Heart right ventricle (tissue), 16 donors: ENCODE results near the gene GPC3. TPM values are rescaled to one million over a fixed set of nuclear protein-coding genes. Genes with fewer than 3 reads are reported as not detected.
"Not testable (repeated sequence)": the region's sequence is repeated elsewhere in the genome, so short reads cannot be mapped to it uniquely, and the experiment has no call there.

Experiments
- ATAC-seq, 8 donors: fragments of 200-7000 bp; cut with Tn5 transposase; one replicate each; pipeline ENCODE4 v1.9.1; 2020; ENCODE audit warnings: mild to moderate bottlenecking in 8 of 8, moderate library complexity in 8 of 8, moderate number of reproducible peaks in 1 of 8
- DNase-seq, 2 donors: peaks; one replicate each; pipeline ENCODE4 v3.0.0-alpha.2; 2020
- H3K27ac ChIP-seq, 10 donors: fragments of 200-600 bp; sonication (generic) in 2 of 10; one replicate each; pipeline versions ENCODE4 v1.5.0 to v1.8.0; 2020 to 2022; ENCODE audit warnings: mild to moderate bottlenecking in 3 of 10
- H3K27me3 ChIP-seq, 7 donors: fragments of 200-600 bp; one replicate each; pipeline ENCODE4 v1.8.0; 2021 to 2022; ENCODE audit warnings: mild to moderate bottlenecking in 2 of 7
- H3K36me3 ChIP-seq, 9 donors: fragments of 200-600 bp; sonication (generic) in 1 of 9; one replicate each; pipeline versions ENCODE4 v1.5.0 to v1.8.0; 2020 to 2022; ENCODE audit warnings: mild to moderate bottlenecking in 2 of 9
- H3K4me1 ChIP-seq, 9 donors: fragments of 200-600 bp; sonication (generic) in 1 of 9; one replicate each; pipeline versions ENCODE4 v1.5.0 to v1.8.0; 2020 to 2022; ENCODE audit warnings: mild to moderate bottlenecking in 4 of 9
- H3K4me3 ChIP-seq, 10 donors: fragments of 200-600 bp; sonication (generic) in 2 of 10; one replicate each; pipeline versions ENCODE4 v1.5.0 to v1.8.0; 2020 to 2022; ENCODE audit warnings: mild to moderate bottlenecking in 7 of 10, moderate library complexity in 2 of 10
- H3K9me3 ChIP-seq, 11 donors: fragments of 200-600 bp in 10 of 11; sonication (generic) in 2 of 11; one replicate each; pipeline versions ENCODE4 v1.5.0 to v1.8.0; 2013 to 2022; ENCODE audit warnings: mild to moderate bottlenecking in 2 of 11, control low read depth in 1 of 11, moderate library complexity in 1 of 11
- CTCF ChIP-seq, 9 donors: fragments of 200-600 bp; sonication (generic) in 2 of 9; IDR thresholded peaks; one replicate each; pipeline versions ENCODE4 v1.5.0 to v1.8.0; 2021 to 2022; ENCODE audit warnings: antibody characterized with exemption in 9 of 9, mild to moderate bottlenecking in 5 of 9, moderate library complexity in 1 of 9
- WGBS, 2 donors: extraction: QIAGEN DNeasy Blood & Tissue Kit; methylation state at CpG; one replicate each; pipeline ENCODE4 v1.1.7; 2013; ENCODE audit warnings: inconsistent platforms in 1 of 2; 5-methylcytosine and 5-hydroxymethylcytosine counted together
- intact Hi-C, 10 donors: fragments of 100-400 bp; cut with DNase I; formaldehyde crosslinking; loops; one replicate each; pipeline versions ENCODE4 v1.11.1 to v1.14.2; 2022
- polyA plus RNA-seq, 2 donors: library from polyadenylated mRNA; stranded (reverse); fragments of 200-250 nt; gene quantifications; one replicate each; pipeline ENCODE4 v1.2.3, GENCODE V29; 2013
- total RNA-seq, 10 donors: library from RNA; stranded (reverse); fragmentation: NEBNext Ultra II Directional in 3 of 10; extraction: Animal tissue kit (Norgen Biotek cat#: 25700) in 3 of 10; gene quantifications; one replicate each; pipeline versions ENCODE4 v1.2.1 to v1.2.4, GENCODE V29; 2021 to 2023
- donor health status: Arrhythmogenic right ventricular cardiomyopathy.
- donor health status: ischemic (EF 13 %, LVEDD 7.1; RV severe dilation, severe dysfunction).
- donor health status: healthy with polysubstance abuse.
- donor health status: DM: no; HTN: yes; CAD: no.
- donor health status: DM: no; HTN: no; CAD: no.
- donor health status: ischemic (EF 25% LVEDD 6.9; RV normal size, moderate dysfunction).
- donor health status: ischemic (EF 25% LVEDD 5.7; RV mildly dilated, moderate dysfunction).
- donor health status: healthy.
- donor health status: DM: yes; HTN: yes; CAD: no.
- donor health status: Ischemic cardiomyopathy.
- donor health status: ischemic (EF 35%, LVEDD 5.7; RV mildly dilated, moderate dysfunction).
- donor health status: nonischemic (EF 11% LVEDD 7.7; RV severe dilation, severe dysfunction).
- donor health status: DM: yes; HTN: yes; CAD: no.
- donor health status: PGD.
- donor health status: ischemic (EF 29% LVEDD 5.4; RV normal size, mild dysfunction).
- donor health status: nonischemic (EF 23%, LVEDD 6.1; RV moderate dilation, normal function).

The GPC3 gene
- total and polyA plus RNA-seq, 12 donors: 0.66 to 5.6 (median 3.4) TPM

DNA sequence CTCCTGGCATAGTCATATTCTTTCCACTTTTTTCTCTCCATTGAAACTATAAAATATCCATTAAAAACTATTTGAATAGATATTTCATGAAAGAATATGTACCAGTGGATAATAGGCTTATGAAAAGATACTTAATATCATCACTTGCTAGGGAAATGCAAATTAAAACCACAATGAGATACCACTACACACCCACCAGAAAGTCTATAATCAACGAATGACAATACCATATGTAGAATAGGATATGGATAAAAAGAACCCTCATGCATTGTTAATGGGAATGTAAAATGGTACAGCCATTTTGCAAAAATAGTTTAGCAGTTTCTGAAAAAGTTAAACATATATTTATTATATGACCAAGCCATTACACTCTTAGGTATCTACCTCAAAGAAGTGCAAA lies 351.4 kb downstream of the GPC3 start:
- Histone ChIP-seq H3K27me3 (peaks cover 0 to 29% (median 0%) of the 10 kb centered on the region in 7 donors), H3K4me3 (no peak overlapping the region), H3K9me3 (no peaks in the 10 kb centered on the region), H3K36me3 (no peaks in the 10 kb centered on the region), H3K27ac (no peak overlapping the region), H3K4me1 (peaks cover 0 to 15% (median 0%) of the 10 kb centered on the region in 9 donors)
- no peak for TF ChIP-seq CTCF (IDR thresholded peaks at IDR 0.05)
- intact Hi-C loops: no loop called here
- DNase-seq (no peak), ATAC-seq (no peak)
- 90 to 92% methylated on average over 1 of the region's 1 CpG for WGBS, 2 donors

- Histone ChIP-seq H3K27ac (no peak overlapping the region), H3K36me3 (no peaks in the 10 kb centered on the region), H3K4me1 (peaks cover 0 to 15% (median 0%) of the 10 kb centered on the region in 9 donors), H3K9me3 (no peaks in the 10 kb centered on the region), H3K4me3 (no peak overlapping the region), H3K27me3 (peaks cover 0 to 29% (median 0%) of the 10 kb centered on the region in 7 donors)
- ATAC-seq (no peak), DNase-seq (no peak)
- no peak for TF ChIP-seq CTCF (IDR thresholded peaks at IDR 0.05)
- intact Hi-C loops: no loop called here
Measured at GRCh38 chrX:133633162-133633561, 352.2 kb downstream of the GPC3 start.

GRCh38 chrX:133630362-133630761 lies 355.0 kb downstream of the GPC3 start:
- Histone ChIP-seq H3K9me3 (no peaks in the 10 kb centered on the region), H3K36me3 (no peaks in the 10 kb centered on the region), H3K27ac (peak overlapping the region in 5 of 10 donors; percentile 12 to 59 (median 22)), H3K27me3 (peaks cover 0 to 29% (median 0%) of the 10 kb centered on the region in 7 donors), H3K4me1 (peaks cover 0 to 15% (median 0%) of the 10 kb centered on the region in 9 donors), H3K4me3 (no peak overlapping the region)
- WGBS, 2 donors: 15 to 19% methylated on average over 4 of the region's 4 CpGs
- DNase-seq (no peak), ATAC-seq (peak in 5 of 8 donors; percentile 28 to 81 (median 42))
- intact Hi-C loops: no loop called here
- no peak for TF ChIP-seq CTCF (IDR thresholded peaks at IDR 0.05)

DNA sequence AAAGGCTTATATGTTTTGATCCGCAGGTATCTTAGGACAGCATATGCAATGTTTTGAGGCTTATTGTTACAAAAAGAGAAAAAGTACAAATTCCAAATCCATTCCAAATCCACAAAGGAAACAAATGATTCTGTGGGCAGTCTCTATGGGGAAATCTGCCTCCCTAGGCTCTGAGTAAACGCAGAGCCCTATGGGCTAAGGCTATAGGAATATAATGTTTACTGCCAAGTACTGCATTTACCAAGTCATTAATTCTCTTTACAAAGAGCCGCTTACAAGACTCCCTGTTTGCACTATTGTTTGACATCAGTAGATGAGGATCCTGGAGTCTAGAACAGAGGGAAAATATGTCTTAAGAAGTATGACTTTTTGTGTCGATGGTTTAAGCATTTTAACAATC lies 357.7 kb downstream of the GPC3 start:
- ATAC-seq: no peak
- intact Hi-C loops: no loop called here
- no peak overlapping the region for H3K4me3 ChIP-seq

GRCh38 chrX:133621384-133621783 lies 364.0 kb downstream of the GPC3 start:
- H3K27ac ChIP-seq, intact Hi-C loops, ATAC-seq, H3K36me3 ChIP-seq, H3K4me1 ChIP-seq, DNase-seq, H3K4me3 ChIP-seq, H3K27me3 ChIP-seq: not testable (repeated sequence)
- 91 to 96% methylated on average over 9 to 10 of the region's 10 CpGs for WGBS, 2 donors
- peaks cover 0 to 14% (median 0%) of the 10 kb centered on the region in 11 donors for H3K9me3 ChIP-seq

More for the DNA sequence above, 357.7 kb downstream of the GPC3 start:
- Histone ChIP-seq H3K27me3 (peaks cover 0 to 12% (median 0%) of the 10 kb centered on the region in 7 donors), H3K4me1 (peaks cover 0 to 15% (median 0%) of the 10 kb centered on the region in 9 donors), H3K9me3 (no peaks in the 10 kb centered on the region), H3K36me3 (no peaks in the 10 kb centered on the region), H3K27ac (no peak overlapping the region)
- no peak for TF ChIP-seq CTCF (IDR thresholded peaks at IDR 0.05)
- no peak for DNase-seq
- WGBS, 2 donors: 94 to 97% methylated on average over 4 of the region's 4 CpGs
